K562 (cell line): Measurements from ENCODE around the gene CYP2C18.

Experiments used
- REST ChIP-seq, 2 experiments: fragments of 450-650 bp; formaldehyde crosslinking in 1 of 2; IDR thresholded peaks; 2 replicates each; pipeline versions ENCODE4 v1.4.0 to v1.6.1; 2014 to 2020; ENCODE audit warnings: mild to moderate bottlenecking in 2 of 2, borderline replicate concordance in 1 of 2, low read depth in 1 of 2
- TCF7 ChIP-seq: sonication (generic); IDR thresholded peaks from 2 replicates; pipeline ENCODE4 v1.6.1; 2016; ENCODE audit warnings: antibody characterized with exemption, borderline replicate concordance

DNA sequence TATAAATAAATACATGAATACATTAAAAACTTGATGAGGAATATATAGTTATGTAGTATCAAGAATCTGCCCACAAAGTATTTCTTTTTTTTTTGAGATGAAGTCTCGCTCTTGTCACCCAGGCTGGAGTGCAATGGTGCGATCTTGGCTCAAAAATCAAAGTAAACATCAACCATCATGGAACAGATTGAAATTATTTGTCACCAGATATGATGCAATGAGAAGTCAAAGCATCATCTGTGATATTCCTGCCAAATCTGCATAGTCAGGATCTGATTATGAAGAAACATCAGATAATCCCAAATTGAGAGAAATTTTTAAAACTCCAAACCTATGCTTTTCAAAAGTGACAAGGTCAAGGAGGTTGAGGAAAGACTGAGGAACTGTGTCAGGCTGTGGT is 5.1 kb upstream of the CYP2C18 start:
- TF ChIP-seq TCF7 (no peak), REST (IDR thresholded peaks at IDR 0.05; ENCODE audit: borderline replicate concordance) (no peak), REST (CRISPR knock-in tag; IDR thresholded peaks at IDR 0.05; ENCODE audit: low read depth) (no peak)
